Activated CD8-positive, alpha-beta T cell treated with anti-CD3 and anti-CD28 coated beads for 36 hours (primary cell): ENCODE results near the gene ZNF487. TPM values are rescaled to one million over a fixed set of nuclear protein-coding genes. Genes with fewer than 3 reads are reported as not detected.

Experiments used
- total RNA-seq, 2 experiments: library from RNA; stranded (reverse); gene quantifications; one replicate each; pipeline ENCODE4 v1.2.3, GENCODE V29; 2021

Gene ZNF487
- total RNA-seq, 2 experiments from 2014 or later: 1.4 to 1.9 TPM

Other genes with a start within 250 kb of the ZNF487 start
- gene RASGEF1A, start 170.0 kb upstream of the ZNF487 start, total RNA-seq: 1 to 10 TPM; 1.2 to 1.5 TPM
- gene FXYD4, start 65.5 kb upstream of the ZNF487 start, total RNA-seq: not detected
- gene HNRNPF, start 27.9 kb upstream of the ZNF487 start, total RNA-seq: 100 to 1,000 TPM; 442 to 445 TPM
- gene ZNF239, start 137.5 kb downstream of the ZNF487 start, total RNA-seq: 1 to 10 TPM in 1 of 2 experiments, under 1 TPM in 1; 0.56 to 1.3 TPM
- 1 to 10 TPM; 8.1 to 8.7 TPM for gene ZNF485, start 169.3 kb downstream of the ZNF487 start, total RNA-seq
- 10 to 100 TPM; 12.5 to 13.7 TPM for gene ZNF32, start 211.8 kb downstream of the ZNF487 start, total RNA-seq